ENCODE data around the gene OR4D9.
A peak's percentile ranks its signal among the peaks of the same experiment; 100 is the strongest.
"Not testable (repeated sequence)": the region's sequence is repeated elsewhere in the genome, so short reads cannot be mapped to it uniquely, and the experiment has no call there.

OR4D9 gene

GRCh38 chr11:59510941-59511589 is at the start of gene OR4D9:
OR4D9 (plus strand) TSS chr11:59511539; CDS start chr11:59514913, 3,374 bp downstream.
- no peak for DNase-seq

GRCh38 chr11:59463190-59463641 is 48.1 kb upstream of the OR4D9 start:
- no peak for DNase-seq

- DNase-seq = no peak
Observed at GRCh38 chr11:59473015-59473414, 38.3 kb upstream of the OR4D9 start, which contains the start of gene OR4D10. OR4D10 (plus strand) TSS chr11:59473315; CDS start chr11:59477430, 4,115 bp downstream.

GRCh38 chr11:59475176-59475575 is 36.2 kb upstream of the OR4D9 start:
- DNase-seq = no peak

GRCh38 chr11:59479906-59480305 is 31.4 kb upstream of the OR4D9 start:
- no peak for DNase-seq

- no peak for DNase-seq
Observed at GRCh38 chr11:59480359-59480758, 31.0 kb upstream of the OR4D9 start.

- no peak for DNase-seq
Observed at GRCh38 chr11:59501931-59502330, 9.4 kb upstream of the OR4D9 start.

- DNase-seq = no peak
Observed at GRCh38 chr11:59503276-59503675, 8.1 kb upstream of the OR4D9 start, which contains the start of gene OR4D11. OR4D11 (plus strand) TSS chr11:59503576; CDS start chr11:59503576, 0 bp downstream.

GRCh38 chr11:59511675-59512074 is 336 bp downstream of the OR4D9 start:
- DNase-seq = no peak

- DNase-seq = not testable (repeated sequence)
Observed at GRCh38 chr11:59520139-59520538, 8.8 kb downstream of the OR4D9 start.

GRCh38 chr11:59520741-59521140 is 9.4 kb downstream of the OR4D9 start:
- DNase-seq = no peak

- no peak for DNase-seq
Observed at GRCh38 chr11:59523541-59523940, 12.2 kb downstream of the OR4D9 start.

GRCh38 chr11:59528711-59529110 is 17.4 kb downstream of the OR4D9 start:
- no peak for DNase-seq

GRCh38 chr11:59532620-59533019 is 21.3 kb downstream of the OR4D9 start:
- no peak for DNase-seq

GRCh38 chr11:59534676-59535075 is 23.3 kb downstream of the OR4D9 start:
- DNase-seq = no peak

GRCh38 chr11:59542142-59542810 is 30.9 kb downstream of the OR4D9 start:
- DNase-seq = no peak

GRCh38 chr11:59543713-59544112 is 32.4 kb downstream of the OR4D9 start:
- not testable (repeated sequence) for DNase-seq

- no peak for DNase-seq
Observed at GRCh38 chr11:59544869-59545178, 33.5 kb downstream of the OR4D9 start.

GRCh38 chr11:59545179-59546020 is 34.1 kb downstream of the OR4D9 start:
- peak; percentile 39 for DNase-seq

- DNase-seq = not testable (repeated sequence)
Observed at GRCh38 chr11:59547605-59548308, 36.4 kb downstream of the OR4D9 start.

- no peak for DNase-seq
Observed at GRCh38 chr11:59548309-59548656, 36.9 kb downstream of the OR4D9 start.

GRCh38 chr11:59550368-59550841 is 39.1 kb downstream of the OR4D9 start:
- DNase-seq = peak; percentile 89

Data from activated naive CD4-positive, alpha-beta T cell treated with Interleukin-2 at 50 U/mL for 16 hours (primary cell).